WI38 (cell line): ENCODE measurements around the gene CXorf49.

Experiments
- H3K4me3 ChIP-seq: 2 replicates; pipeline ENCODE4 v1.5.1; 2011; ENCODE audit warnings: low read depth, mild to moderate bottlenecking, control low read depth, low read length
- TF ChIP-seq, protein P1 (sequence below): IDR thresholded peaks from 2 replicates; pipeline ENCODE4 v1.5.1; 2012; ENCODE audit warnings: low read depth, mild to moderate bottlenecking, control low read depth, low read length

The CXorf49 gene

DNA sequence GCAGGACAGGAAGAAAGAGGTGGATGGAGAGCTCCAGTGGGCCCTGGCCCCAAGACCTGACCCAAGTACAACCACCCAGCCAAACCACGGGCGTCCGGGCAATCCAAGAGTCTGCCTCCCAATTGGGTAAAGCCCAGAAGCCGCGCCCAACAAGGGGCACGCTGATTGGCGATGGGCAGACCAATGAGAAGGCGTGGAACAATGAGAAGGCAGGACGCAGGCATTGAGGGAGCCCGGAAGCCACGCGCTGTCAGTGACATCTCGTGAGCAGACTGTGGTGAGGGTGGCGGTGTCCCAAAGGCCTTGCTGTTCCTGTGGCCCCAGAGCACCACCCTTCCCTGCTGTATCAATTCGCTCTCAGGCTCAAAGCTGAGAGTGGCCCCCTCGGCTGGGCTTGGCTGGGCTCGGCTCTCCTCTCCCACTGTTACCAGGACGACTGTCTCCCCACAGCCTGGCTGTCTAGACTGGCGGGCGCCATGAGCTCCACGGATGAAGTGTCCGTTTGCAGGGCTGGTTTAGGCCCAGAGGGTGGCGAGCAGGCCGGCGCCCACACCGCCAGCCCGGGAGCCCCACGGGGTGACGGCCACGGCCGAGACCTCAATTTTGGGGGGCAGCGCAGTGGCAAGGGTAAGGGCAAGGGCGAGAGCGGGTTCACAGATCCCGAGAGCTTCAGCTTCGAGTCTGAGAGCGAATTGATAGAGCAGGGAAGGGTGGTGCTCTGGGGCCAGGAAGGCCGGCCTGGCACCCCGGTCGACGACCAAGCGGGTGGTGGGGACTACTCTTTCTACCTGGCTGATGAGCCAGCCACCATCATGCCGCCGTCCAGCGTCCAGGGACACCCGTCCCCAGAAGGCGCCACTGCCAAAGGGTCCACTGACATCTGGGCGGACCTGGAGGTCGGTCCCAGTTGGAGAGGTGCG lies 50.5 kb downstream of the CXorf49 start, which contains the start of gene LOC101059915:
TSS of gene LOC101059915 (plus strand) at position 219 of the 920 bp plus-strand sequence.
- H3K4me3 ChIP-seq = no peak within 1 kb of the TSS
- TF ChIP-seq, protein P1, sequence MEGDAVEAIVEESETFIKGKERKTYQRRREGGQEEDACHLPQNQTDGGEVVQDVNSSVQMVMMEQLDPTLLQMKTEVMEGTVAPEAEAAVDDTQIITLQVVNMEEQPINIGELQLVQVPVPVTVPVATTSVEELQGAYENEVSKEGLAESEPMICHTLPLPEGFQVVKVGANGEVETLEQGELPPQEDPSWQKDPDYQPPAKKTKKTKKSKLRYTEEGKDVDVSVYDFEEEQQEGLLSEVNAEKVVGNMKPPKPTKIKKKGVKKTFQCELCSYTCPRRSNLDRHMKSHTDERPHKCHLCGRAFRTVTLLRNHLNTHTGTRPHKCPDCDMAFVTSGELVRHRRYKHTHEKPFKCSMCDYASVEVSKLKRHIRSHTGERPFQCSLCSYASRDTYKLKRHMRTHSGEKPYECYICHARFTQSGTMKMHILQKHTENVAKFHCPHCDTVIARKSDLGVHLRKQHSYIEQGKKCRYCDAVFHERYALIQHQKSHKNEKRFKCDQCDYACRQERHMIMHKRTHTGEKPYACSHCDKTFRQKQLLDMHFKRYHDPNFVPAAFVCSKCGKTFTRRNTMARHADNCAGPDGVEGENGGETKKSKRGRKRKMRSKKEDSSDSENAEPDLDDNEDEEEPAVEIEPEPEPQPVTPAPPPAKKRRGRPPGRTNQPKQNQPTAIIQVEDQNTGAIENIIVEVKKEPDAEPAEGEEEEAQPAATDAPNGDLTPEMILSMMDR = no peak

DNA sequence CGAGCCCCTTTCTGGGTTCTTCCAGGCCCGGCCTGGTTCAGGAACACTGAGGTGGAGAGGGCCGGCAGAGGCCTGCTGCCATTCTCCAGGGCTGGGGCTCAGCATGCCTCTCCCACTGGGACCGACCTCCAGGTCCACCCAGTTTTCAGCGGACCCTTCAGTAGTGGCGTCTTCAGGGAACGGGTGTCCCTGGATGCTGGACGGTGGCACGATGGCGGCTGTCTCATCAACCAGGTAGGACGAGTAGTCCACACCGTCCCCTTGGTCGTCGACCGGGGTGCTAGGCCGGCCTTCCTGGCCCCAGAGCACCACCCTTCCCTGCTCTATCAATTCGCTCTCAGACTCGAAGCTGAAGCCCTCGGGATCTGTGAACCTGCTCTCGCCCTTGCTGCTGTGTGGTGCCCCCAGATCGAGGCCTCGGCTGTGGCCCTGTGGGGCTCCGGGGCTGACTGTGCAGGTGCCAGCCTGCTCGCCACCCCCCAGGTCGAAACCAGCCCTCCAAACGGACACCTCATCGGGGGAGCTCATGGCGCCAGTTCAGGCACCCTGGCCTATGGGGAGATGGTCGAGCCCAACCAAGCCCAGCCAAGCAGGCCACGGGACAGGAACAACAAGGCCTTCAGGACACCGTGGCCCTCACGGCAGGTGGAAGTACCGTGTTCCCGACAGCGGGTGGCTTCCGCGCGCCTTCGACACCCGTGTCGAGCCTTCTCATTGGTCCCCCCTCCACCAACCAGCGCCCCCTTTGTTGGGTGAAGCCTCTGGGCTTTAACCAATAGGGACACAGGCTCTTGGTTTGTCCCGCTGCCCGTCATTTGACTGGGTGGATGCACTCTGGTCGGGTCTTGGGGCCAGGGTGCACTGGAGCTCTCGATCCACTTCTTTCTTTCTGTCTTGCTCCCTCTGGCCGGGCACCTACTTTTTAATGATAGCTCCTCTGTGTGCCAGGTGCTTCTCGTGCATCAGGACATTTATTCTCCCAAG lies 51.6 kb downstream of the CXorf49 start:
- TF ChIP-seq, protein P1 = no peak
- no peak overlapping the region for H3K4me3 ChIP-seq

DNA sequence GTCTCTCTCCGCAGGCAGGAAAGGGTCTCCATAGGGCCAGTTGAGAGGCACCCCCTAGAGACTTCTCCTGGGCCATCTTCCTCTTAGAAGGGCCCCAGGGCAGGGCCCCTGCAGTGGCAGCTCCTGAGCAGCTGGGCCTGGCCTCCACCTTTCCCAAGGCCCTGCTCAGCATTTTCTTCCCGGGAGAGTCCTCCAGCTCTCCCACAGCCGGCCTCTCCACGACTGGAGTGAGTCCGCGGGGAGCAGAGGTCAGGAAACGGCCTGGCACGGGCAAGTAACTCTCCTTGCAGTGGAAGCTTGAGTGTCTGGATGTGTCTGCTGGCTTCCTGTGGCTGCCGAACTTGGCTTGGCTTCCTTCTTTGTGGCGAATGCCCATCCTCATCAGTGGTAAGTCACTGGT lies 52.3 kb downstream of the CXorf49 start:
- no peak overlapping the region for H3K4me3 ChIP-seq
- TF ChIP-seq, protein P1 = no peak

DNA sequence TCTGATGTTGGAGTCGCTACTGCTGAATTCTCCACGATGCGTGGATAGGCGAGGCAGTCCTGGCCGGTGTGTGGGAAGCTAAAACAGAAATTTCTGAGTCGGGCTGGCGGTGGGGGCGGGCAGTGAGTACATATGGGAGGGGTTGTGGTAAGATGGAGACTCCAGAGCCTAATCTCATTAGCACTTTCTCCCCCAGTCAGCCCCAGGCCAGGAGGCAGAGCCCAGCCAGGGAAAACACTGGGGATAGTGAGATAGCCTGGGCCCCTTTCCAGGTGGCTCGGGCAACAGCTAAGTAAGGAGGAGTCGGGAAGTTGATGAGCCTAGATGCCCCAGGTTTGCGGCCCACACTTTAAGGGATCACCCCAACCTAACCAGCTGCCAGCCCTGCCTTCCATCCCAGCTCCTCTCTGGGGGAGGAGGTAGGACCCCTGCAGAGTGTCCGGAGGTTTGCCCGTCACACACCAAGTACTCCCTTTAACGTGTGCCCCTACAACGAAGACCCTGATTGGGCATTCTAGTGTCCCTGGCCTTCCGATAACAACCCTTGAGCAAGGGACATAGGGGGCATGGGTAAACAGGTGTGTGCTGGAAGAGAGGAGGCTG lies 53.1 kb downstream of the CXorf49 start:
- H3K4me3 ChIP-seq = no peak overlapping the region
- TF ChIP-seq, protein P1 = no peak
